NCI-H748 treated with DMSO at 0.1 percent for 48 hours (cell line): ENCODE data around the gene SNAPC4.
"Not testable (repeated sequence)": the region's sequence is repeated elsewhere in the genome, so short reads cannot be mapped to it uniquely, and the experiment has no call there.

ENCODE experiments used
- DNase-seq: peaks from one replicate; lab custom pipeline; 2025; lab: John Stamatoyannopoulos, UW

The SNAPC4 gene

GRCh38 chr9:136407911-136408310 is 7.9 kb upstream of the SNAPC4 start:
- no peak for DNase-seq

- not testable (repeated sequence) for DNase-seq
Observed at GRCh38 chr9:136407061-136407460, 7.1 kb upstream of the SNAPC4 start.

GRCh38 chr9:136405904-136406303 is 5.9 kb upstream of the SNAPC4 start:
- DNase-seq, result not testable (repeated sequence)

GRCh38 chr9:136405481-136405880 is 5.5 kb upstream of the SNAPC4 start:
- DNase-seq, result no peak

- no peak for DNase-seq
Observed at GRCh38 chr9:136404801-136405136, 4.8 kb upstream of the SNAPC4 start.

- no peak for DNase-seq
Observed at GRCh38 chr9:136403915-136404800, 4.2 kb upstream of the SNAPC4 start.

GRCh38 chr9:136403538-136403914 is 3.6 kb upstream of the SNAPC4 start:
- DNase-seq, result no peak

- DNase-seq, result no peak
Observed at GRCh38 chr9:136402067-136402466, 2.1 kb upstream of the SNAPC4 start.

GRCh38 chr9:136401173-136401922 is 1.4 kb upstream of the SNAPC4 start:
- no peak for DNase-seq

- no peak for DNase-seq
Observed at GRCh38 chr9:136399176-136400037, 563 bp downstream of the SNAPC4 start.

- no peak for DNase-seq
Observed at GRCh38 chr9:136398286-136398685, 1.7 kb downstream of the SNAPC4 start.

- DNase-seq, result no peak
Observed at GRCh38 chr9:136397643-136398042, 2.3 kb downstream of the SNAPC4 start.

GRCh38 chr9:136396219-136396515 is 3.8 kb downstream of the SNAPC4 start:
- DNase-seq, result no peak

GRCh38 chr9:136395345-136396218 is 4.4 kb downstream of the SNAPC4 start:
- DNase-seq, result no peak

- DNase-seq, result no peak
Observed at GRCh38 chr9:136395020-136395340, 5.0 kb downstream of the SNAPC4 start.

GRCh38 chr9:136394312-136395019 is 5.5 kb downstream of the SNAPC4 start:
- no peak for DNase-seq

GRCh38 chr9:136393531-136393930 is 6.4 kb downstream of the SNAPC4 start:
- DNase-seq, result no peak

GRCh38 chr9:136392538-136393449 is 7.2 kb downstream of the SNAPC4 start:
- no peak for DNase-seq

GRCh38 chr9:136391737-136392537 is 8.0 kb downstream of the SNAPC4 start:
- no peak for DNase-seq
